ENCODE data around the gene SPATA22.

The SPATA22 gene

DNA sequence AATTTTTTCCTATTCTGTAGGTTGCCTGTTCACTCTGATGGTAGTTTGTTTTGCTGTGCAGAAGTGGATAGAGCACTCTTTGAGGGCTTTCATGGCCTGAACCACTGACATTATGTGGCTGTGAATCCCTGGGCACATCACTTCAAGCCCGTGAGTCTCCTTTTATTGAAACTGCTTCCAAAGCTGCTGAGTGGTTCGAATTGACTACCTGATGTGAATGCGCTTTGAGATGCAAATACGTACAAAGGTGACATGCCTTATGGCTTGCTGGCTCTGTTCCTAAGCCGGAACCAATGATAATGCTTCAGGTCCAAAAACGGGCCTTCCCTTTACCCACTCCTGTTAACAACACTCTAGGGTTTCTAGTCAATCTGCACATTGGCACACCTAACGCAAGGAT, 38.5 kb upstream of the SPATA22 start:
- no peak for DNase-seq (ENCODE audit: low read depth in 2 of 2)
- no peak overlapping the region for H3K4me3 ChIP-seq (replicated peaks in 1 of 2; ENCODE audit: low read depth in 2 of 2, low read length in 2 of 2)
- TF ChIP-seq, protein P1, sequence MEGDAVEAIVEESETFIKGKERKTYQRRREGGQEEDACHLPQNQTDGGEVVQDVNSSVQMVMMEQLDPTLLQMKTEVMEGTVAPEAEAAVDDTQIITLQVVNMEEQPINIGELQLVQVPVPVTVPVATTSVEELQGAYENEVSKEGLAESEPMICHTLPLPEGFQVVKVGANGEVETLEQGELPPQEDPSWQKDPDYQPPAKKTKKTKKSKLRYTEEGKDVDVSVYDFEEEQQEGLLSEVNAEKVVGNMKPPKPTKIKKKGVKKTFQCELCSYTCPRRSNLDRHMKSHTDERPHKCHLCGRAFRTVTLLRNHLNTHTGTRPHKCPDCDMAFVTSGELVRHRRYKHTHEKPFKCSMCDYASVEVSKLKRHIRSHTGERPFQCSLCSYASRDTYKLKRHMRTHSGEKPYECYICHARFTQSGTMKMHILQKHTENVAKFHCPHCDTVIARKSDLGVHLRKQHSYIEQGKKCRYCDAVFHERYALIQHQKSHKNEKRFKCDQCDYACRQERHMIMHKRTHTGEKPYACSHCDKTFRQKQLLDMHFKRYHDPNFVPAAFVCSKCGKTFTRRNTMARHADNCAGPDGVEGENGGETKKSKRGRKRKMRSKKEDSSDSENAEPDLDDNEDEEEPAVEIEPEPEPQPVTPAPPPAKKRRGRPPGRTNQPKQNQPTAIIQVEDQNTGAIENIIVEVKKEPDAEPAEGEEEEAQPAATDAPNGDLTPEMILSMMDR (IDR thresholded peaks at IDR 0.05; ENCODE audit: low read depth, low read length), result no peak

DNA sequence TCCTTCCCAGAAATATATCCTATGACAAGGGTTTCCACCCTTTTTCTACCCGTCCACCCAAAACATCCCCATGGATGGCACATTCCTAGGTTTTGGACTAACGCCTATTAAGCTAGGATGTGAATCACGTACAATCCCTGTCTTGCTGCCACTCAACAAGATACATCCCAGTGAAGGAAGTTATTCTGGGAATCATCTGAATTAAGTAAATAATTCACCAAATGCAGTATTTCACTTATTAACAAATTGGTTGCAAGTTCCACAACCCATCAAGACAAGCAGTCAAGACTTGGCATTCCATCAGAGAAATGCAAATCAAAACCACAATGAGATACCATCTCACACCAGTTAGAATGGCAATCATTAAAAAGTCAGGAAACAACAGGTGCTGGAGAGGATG, 36.2 kb upstream of the SPATA22 start:
- no peak overlapping the region for H3K4me3 ChIP-seq (replicated peaks in 1 of 2; ENCODE audit: low read depth in 2 of 2, low read length in 2 of 2)
- no peak for DNase-seq (ENCODE audit: low read depth in 2 of 2)
- TF ChIP-seq, protein P1 (IDR thresholded peaks at IDR 0.05; ENCODE audit: low read depth, low read length), result no peak

GRCh38 chr17:3507071-3507470, 35.5 kb upstream of the SPATA22 start:
- DNase-seq (ENCODE audit: low read depth in 2 of 2), result no peak
- no peak overlapping the region for H3K4me3 ChIP-seq (replicated peaks in 1 of 2; ENCODE audit: low read depth in 2 of 2, low read length in 2 of 2)
- TF ChIP-seq, protein P1 (IDR thresholded peaks at IDR 0.05; ENCODE audit: low read depth, low read length), result no peak

GRCh38 chr17:3506054-3506453, 34.4 kb upstream of the SPATA22 start:
- TF ChIP-seq, protein P1 (IDR thresholded peaks at IDR 0.05; ENCODE audit: low read depth, low read length), result no peak
- no peak overlapping the region for H3K4me3 ChIP-seq (replicated peaks in 1 of 2; ENCODE audit: low read depth in 2 of 2, low read length in 2 of 2)
- no peak for DNase-seq (ENCODE audit: low read depth in 2 of 2)

DNA sequence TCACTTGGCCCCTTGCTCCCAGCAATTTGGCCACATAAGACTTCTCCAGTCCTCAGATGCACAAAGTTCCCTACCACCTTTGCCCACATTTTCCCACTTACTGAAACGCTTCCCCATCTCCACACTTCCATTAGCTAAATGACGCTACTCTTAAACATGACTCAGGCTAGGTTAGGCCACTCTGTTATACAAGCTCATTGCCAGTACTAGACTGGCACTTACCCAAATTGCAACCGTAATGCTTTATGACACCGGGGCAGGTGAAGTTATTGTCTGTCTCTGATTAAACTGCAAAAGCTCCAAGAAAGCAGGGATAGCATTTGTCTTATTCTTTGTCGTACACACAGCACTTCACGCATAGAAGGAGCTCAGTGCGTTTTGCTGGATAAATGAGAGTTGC, 33.4 kb upstream of the SPATA22 start:
- TF ChIP-seq, protein P1 (IDR thresholded peaks at IDR 0.05; ENCODE audit: low read depth, low read length), result no peak
- H3K4me3 ChIP-seq (replicated peaks in 1 of 2; ENCODE audit: low read depth in 2 of 2, low read length in 2 of 2), result no peak overlapping the region
- DNase-seq (ENCODE audit: low read depth in 2 of 2), result no peak

DNA sequence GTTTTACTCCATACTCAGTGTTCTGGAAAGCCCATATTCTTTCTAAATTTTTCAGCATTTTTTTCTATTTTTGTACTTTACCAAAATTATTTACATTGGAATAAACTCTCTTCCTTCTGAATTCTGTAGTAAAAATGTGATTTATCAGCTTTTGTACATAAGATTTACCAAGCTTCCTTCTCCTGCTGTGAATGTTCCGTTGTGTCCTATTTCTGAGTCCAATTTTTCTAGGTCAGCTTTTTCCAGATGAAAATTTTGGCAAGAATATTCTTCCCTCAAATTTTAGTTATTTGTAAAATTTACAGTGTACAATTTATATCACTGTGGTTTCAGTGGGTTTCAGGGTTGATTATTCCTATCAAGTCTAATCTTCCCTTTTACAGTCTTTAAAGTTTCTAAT, 31.7 kb upstream of the SPATA22 start:
- TF ChIP-seq, protein P1 (IDR thresholded peaks at IDR 0.05; ENCODE audit: low read depth, low read length), result no peak
- H3K4me3 ChIP-seq (replicated peaks in 1 of 2; ENCODE audit: low read depth in 2 of 2, low read length in 2 of 2), result no peak overlapping the region
- no peak for DNase-seq (ENCODE audit: low read depth in 2 of 2)

GRCh38 chr17:3502466-3502865, 30.8 kb upstream of the SPATA22 start:
- TF ChIP-seq, protein P1 (IDR thresholded peaks at IDR 0.05; ENCODE audit: low read depth, low read length), result no peak
- no peak for DNase-seq (ENCODE audit: low read depth in 2 of 2)
- no peak overlapping the region for H3K4me3 ChIP-seq (replicated peaks in 1 of 2; ENCODE audit: low read depth in 2 of 2, low read length in 2 of 2)

All from cardiac fibroblast (primary cell).